Measurements from ENCODE around the gene PTCH2.

PTCH2 gene

DNA sequence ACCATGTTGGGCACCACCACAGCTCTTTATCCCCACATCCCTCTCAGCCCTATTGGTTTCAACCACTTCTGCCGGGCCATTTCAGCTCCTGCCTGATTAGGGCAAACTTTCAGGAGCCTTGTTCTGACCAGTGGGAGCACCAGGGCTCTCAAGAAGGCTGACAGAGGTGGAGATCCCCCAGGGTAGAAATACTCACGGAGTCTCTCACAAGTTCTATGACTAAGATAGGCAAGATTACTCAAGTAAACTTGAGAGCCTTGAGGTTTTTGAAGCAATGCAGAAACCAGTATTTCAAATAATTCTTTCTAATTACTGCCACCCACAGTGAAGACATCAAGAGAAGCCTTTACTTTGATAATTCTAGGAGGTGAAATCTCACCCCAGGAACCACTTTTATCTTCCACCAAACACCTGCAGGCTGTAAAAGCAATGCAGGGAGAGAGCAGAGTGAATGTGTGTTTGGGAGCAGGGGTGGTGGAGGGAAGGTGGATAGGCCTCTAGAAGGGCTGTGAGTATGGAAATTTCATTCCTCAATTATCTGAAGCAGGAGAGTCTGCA, 6.6 kb upstream of the PTCH2 start:
- Histone ChIP-seq H3K4me3 (IDR thresholded peaks at IDR 0.05; ENCODE audit: insufficient read depth, low read depth, low read length) (no peak overlapping the region), H3K79me2 (ENCODE audit: insufficient read depth, low read depth) (no peaks in the 10 kb centered on the region), H3K27ac (no peak overlapping the region), H3K4me2 (no peak overlapping the region), H2AFZ (ENCODE audit: low read depth) (no peak overlapping the region), H3K9ac (no peak overlapping the region), H3K27me3 (ENCODE audit: insufficient read depth, low read depth) (no peaks in the 10 kb centered on the region), H3K36me3 (ENCODE audit: insufficient read depth) (no peaks in the 10 kb centered on the region; the same call in 1 of the 2 replicates), H4K20me1 (ENCODE audit: insufficient read depth) (no peaks in the 10 kb centered on the region), H3K4me1 (ENCODE audit: low read depth, poor library complexity, severe bottlenecking) (no peaks in the 10 kb centered on the region)
- no peak for TF ChIP-seq CTCF (conservative IDR thresholded peaks at IDR 0.05; ENCODE audit: low read depth, low read length)

DNA sequence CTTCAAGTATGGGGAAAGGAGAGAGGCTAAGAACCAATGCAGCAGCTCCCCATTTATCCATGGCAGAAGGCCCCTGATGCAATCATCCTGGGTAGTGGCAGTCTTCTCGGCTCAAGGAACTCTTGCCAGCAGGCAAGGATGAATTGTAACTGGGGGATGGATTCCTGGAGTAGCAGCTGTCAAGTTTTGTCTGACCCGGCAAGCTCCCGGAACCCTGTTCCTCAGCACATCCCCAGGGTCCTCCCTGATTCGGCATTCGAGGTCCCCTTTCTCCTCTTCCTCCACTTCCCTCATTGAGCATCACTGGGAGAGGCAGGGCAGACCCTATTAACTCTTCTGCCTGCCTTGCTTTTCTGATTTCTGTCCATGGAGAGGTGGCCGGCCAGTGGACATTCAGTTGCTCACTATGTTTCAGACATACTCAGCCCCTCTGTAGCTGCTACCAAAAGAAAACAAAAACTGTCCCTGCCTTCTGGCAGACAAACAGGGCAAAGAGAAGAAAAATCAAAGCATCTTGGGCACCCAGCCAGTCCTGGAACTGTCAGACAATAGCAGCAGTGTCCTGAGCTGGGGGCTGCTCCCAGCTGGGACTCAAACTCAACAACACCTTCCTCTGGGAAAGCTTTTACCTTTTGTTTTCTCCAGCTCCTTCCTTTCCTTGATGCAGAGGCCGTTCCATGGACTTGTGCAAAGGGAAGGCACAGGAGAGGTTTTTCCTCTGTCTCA, 5.6 kb upstream of the PTCH2 start:
- H2AFZ ChIP-seq (ENCODE audit: low read depth): no peak overlapping the region
- H4K20me1 ChIP-seq (ENCODE audit: insufficient read depth): no peaks in the 10 kb centered on the region
- H3K27me3 ChIP-seq (ENCODE audit: insufficient read depth, low read depth): no peaks in the 10 kb centered on the region

DNA sequence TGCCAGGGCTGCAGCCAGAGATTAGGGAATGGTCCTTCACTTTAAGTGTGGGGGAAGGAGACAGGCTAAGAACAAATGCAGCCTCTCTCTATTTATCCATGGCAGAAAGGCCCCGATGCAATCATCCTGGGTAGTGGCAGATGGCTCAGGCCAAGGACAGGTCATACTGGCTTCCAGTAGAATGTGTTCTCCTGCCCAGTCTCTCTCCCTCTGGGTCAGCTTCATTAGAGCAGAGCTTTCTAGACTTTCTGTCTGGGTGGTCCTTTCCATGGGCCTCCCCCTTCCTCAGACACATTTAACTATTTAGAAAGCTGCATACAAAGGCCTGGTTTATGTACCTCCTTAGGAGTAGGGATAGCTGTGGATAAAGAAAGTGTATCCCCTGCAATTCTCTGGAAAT, 4.8 kb upstream of the PTCH2 start:
- no peaks in the 10 kb centered on the region for H3K4me1 ChIP-seq (ENCODE audit: low read depth, poor library complexity, severe bottlenecking)
- no peak overlapping the region for H3K4me2 ChIP-seq
- H4K20me1 ChIP-seq (ENCODE audit: insufficient read depth): no peaks in the 10 kb centered on the region
- H3K36me3 ChIP-seq (ENCODE audit: insufficient read depth): no peaks in the 10 kb centered on the region; the same call in 1 of the 2 replicates
- H3K27ac ChIP-seq: no peak overlapping the region
- no peaks in the 10 kb centered on the region for H3K79me2 ChIP-seq (ENCODE audit: insufficient read depth, low read depth)
- H3K27me3 ChIP-seq (ENCODE audit: insufficient read depth, low read depth): no peaks in the 10 kb centered on the region
- no peak overlapping the region for H3K9ac ChIP-seq
- TF ChIP-seq CTCF (conservative IDR thresholded peaks at IDR 0.05; ENCODE audit: low read depth, low read length): no peak
- H2AFZ ChIP-seq (ENCODE audit: low read depth): no peak overlapping the region
- no peak overlapping the region for H3K4me3 ChIP-seq (IDR thresholded peaks at IDR 0.05; ENCODE audit: insufficient read depth, low read depth, low read length)

More for the DNA sequence above, 5.6 kb upstream of the PTCH2 start:
- TF ChIP-seq CTCF (conservative IDR thresholded peaks at IDR 0.05; ENCODE audit: low read depth, low read length): no peak
- no peak overlapping the region for H3K27ac ChIP-seq
- H3K4me3 ChIP-seq (IDR thresholded peaks at IDR 0.05; ENCODE audit: insufficient read depth, low read depth, low read length): no peak overlapping the region
- no peak overlapping the region for H3K9ac ChIP-seq
- no peak overlapping the region for H3K4me2 ChIP-seq
- no peaks in the 10 kb centered on the region for H3K4me1 ChIP-seq (ENCODE audit: low read depth, poor library complexity, severe bottlenecking)
- no peaks in the 10 kb centered on the region for H3K79me2 ChIP-seq (ENCODE audit: insufficient read depth, low read depth)
- H3K36me3 ChIP-seq (ENCODE audit: insufficient read depth): no peaks in the 10 kb centered on the region; the same call in 1 of the 2 replicates

GRCh38 chr1:44846985-44847384, 3.9 kb upstream of the PTCH2 start:
- H3K4me2 ChIP-seq: no peak overlapping the region
- no peaks in the 10 kb centered on the region for H3K27me3 ChIP-seq (ENCODE audit: insufficient read depth, low read depth)
- no peaks in the 10 kb centered on the region; the same call in 1 of the 2 replicates for H3K36me3 ChIP-seq (ENCODE audit: insufficient read depth)
- H3K9ac ChIP-seq: no peak overlapping the region
- H3K4me1 ChIP-seq (ENCODE audit: low read depth, poor library complexity, severe bottlenecking): no peaks in the 10 kb centered on the region
- no peak for TF ChIP-seq CTCF (conservative IDR thresholded peaks at IDR 0.05; ENCODE audit: low read depth, low read length)
- no peak overlapping the region for H2AFZ ChIP-seq (ENCODE audit: low read depth)
- H3K4me3 ChIP-seq (IDR thresholded peaks at IDR 0.05; ENCODE audit: insufficient read depth, low read depth, low read length): no peak overlapping the region
- no peaks in the 10 kb centered on the region for H3K79me2 ChIP-seq (ENCODE audit: insufficient read depth, low read depth)
- no peaks in the 10 kb centered on the region for H4K20me1 ChIP-seq (ENCODE audit: insufficient read depth)
- H3K27ac ChIP-seq: no peak overlapping the region
